HG02678 (cell line): ENCODE measurements around the gene C10orf90.
"Not testable (repeated sequence)": the region's sequence is repeated elsewhere in the genome, so short reads cannot be mapped to it uniquely, and the experiment has no call there.

Experiments
- ATAC-seq: cut with Tn5 transposase; IDR thresholded peaks from one replicate; pipeline ENCODE4 v1.9.1; 2021; ENCODE audit warnings: mild to moderate bottlenecking, moderate library complexity; ENCODE audit not compliant: unreplicated experiment

Gene C10orf90

GRCh38 chr10:126558881-126559280 is 111.6 kb downstream of the C10orf90 start:
- no peak for ATAC-seq

GRCh38 chr10:126551202-126551601 is 119.3 kb downstream of the C10orf90 start:
- no peak for ATAC-seq

GRCh38 chr10:126550586-126550985 is 119.9 kb downstream of the C10orf90 start:
- ATAC-seq = not testable (repeated sequence)

- ATAC-seq = no peak
Observed at GRCh38 chr10:126549344-126549743, 121.1 kb downstream of the C10orf90 start.

- ATAC-seq = no peak
Observed at GRCh38 chr10:126544565-126544964, 125.9 kb downstream of the C10orf90 start.

- ATAC-seq = no peak
Observed at GRCh38 chr10:126538439-126539135, 131.9 kb downstream of the C10orf90 start.

GRCh38 chr10:126536656-126537055 is 133.8 kb downstream of the C10orf90 start:
- no peak for ATAC-seq

- no peak for ATAC-seq
Observed at GRCh38 chr10:126536148-126536547, 134.3 kb downstream of the C10orf90 start.

GRCh38 chr10:126533644-126534043 is 136.8 kb downstream of the C10orf90 start:
- no peak for ATAC-seq

- ATAC-seq = no peak
Observed at GRCh38 chr10:126528315-126528835, 142.1 kb downstream of the C10orf90 start.

- ATAC-seq = no peak
Observed at GRCh38 chr10:126527645-126528314, 142.7 kb downstream of the C10orf90 start.

GRCh38 chr10:126525326-126525725 is 145.2 kb downstream of the C10orf90 start:
- no peak for ATAC-seq

- no peak for ATAC-seq
Observed at GRCh38 chr10:126524526-126524925, 146.0 kb downstream of the C10orf90 start.

- no peak for ATAC-seq
Observed at GRCh38 chr10:126523071-126523470, 147.4 kb downstream of the C10orf90 start.

GRCh38 chr10:126521399-126521798 is 149.1 kb downstream of the C10orf90 start:
- ATAC-seq = no peak

- ATAC-seq = no peak
Observed at GRCh38 chr10:126520751-126521317, 149.7 kb downstream of the C10orf90 start.

- no peak for ATAC-seq
Observed at GRCh38 chr10:126519992-126520391, 150.5 kb downstream of the C10orf90 start.

- ATAC-seq = no peak
Observed at GRCh38 chr10:126519185-126519584, 151.3 kb downstream of the C10orf90 start.

- ATAC-seq = no peak
Observed at GRCh38 chr10:126518218-126519080, 152.0 kb downstream of the C10orf90 start.

- no peak for ATAC-seq
Observed at GRCh38 chr10:126516515-126516914, 154.0 kb downstream of the C10orf90 start.

- no peak for ATAC-seq
Observed at GRCh38 chr10:126511917-126512479, 158.5 kb downstream of the C10orf90 start.
